GM15510 (cell line): ENCODE data around the gene OR13C4.

ENCODE experiments used
- POLR2A ChIP-seq: IDR thresholded peaks from 3 replicates; pipeline ENCODE4 v1.6.1; 2011; ENCODE audit warnings: borderline replicate concordance; ENCODE audit not compliant: insufficient read length; ENCODE audit errors: extremely low read depth

Gene OR13C4

GRCh38 chr9:104527109-104527508 lies at the start of gene OR13C4:
OR13C4 (minus strand) TSS chr9:104527209; CDS start chr9:104527209, 0 bp downstream.
- TF ChIP-seq POLR2A = no peak

DNA sequence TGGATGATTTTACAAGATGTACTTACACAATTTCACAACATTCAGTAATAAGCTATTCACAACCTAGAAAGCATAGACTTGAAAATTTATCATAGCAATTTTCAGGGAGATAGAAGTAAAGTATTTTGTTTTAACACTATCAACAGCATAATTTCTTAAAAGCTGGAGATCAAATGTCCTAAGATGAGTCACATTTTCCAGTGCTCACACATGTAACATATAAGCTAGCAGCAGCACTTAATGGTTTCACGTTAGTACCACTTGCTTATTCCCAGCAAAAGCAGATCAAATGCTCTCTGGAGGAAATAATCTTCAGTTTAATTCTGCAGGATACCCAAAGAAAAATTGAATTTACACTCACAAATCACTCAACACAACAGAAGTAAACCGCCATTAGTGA lies 48.4 kb upstream of the OR13C4 start:
- TF ChIP-seq POLR2A = no peak

DNA sequence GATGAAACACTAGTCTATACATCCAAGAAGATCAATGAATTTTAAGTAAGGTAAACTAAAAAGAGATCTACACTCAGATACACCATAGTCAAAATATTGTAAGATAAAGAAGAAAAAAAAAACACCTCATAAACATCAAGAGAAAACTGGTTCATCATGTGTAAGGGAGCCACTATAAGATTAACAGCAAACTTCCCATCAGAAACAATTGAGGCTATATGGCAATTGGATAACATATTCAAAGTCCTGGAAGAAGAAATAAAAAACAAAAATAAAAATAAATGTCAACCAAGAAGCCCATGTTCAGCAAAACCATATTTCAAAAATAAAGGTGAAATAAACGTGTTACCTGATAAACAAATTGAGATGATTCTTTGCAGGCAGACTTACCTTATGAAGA lies 45.6 kb upstream of the OR13C4 start:
- no peak for TF ChIP-seq POLR2A

DNA sequence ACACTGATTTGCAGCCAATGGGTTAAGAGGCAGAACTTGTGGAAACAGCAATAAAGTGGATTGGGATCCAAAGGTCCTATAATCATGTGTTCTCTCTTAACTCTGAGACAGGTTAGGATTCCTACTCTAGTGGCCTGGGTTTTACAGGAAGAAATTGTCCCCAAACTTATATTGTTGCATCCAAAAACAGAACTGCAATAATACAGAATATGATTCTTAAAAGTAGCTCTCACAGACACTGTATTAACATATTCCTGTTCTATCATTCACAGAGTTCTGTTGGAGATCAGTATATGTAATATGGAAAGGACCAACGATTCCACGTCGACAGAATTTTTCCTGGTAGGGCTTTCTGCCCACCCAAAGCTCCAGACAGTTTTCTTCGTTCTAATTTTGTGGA lies 41.9 kb upstream of the OR13C4 start, which contains the start of gene OR13C8:
TSS of gene OR13C8 (plus strand) at position 301 of the 400 bp plus-strand sequence. CDS start at position 301, 0 bp downstream.
- TF ChIP-seq POLR2A = no peak

DNA sequence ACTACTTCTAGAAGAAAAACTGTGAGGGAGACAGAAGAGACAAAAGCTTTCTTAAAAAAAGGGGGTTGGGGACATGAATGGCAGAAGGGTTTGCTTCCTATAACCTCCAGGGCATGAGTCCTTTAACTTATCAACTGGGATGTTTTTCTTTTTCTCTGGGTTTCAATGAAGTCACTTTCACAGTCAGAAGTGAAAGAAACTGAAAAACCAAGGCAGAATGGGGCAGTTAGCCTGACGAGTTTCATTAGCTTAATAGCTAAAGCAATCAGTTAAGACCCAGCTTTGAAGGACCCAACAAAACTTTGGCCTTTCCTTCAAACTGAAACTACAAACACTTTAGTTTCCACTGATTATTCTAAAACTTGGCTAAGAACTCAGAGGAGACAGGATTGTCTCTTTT lies 37.3 kb upstream of the OR13C4 start:
- TF ChIP-seq POLR2A = no peak

GRCh38 chr9:104556830-104557634 lies 30.0 kb upstream of the OR13C4 start:
- TF ChIP-seq POLR2A = no peak

- no peak for TF ChIP-seq POLR2A
These were observed 28.5 kb upstream of the OR13C4 start for GRCh38 chr9:104555521-104555920.

GRCh38 chr9:104553261-104553660 lies 26.3 kb upstream of the OR13C4 start:
- TF ChIP-seq POLR2A = no peak

GRCh38 chr9:104544644-104545043 lies 17.6 kb upstream of the OR13C4 start:
- TF ChIP-seq POLR2A = no peak

GRCh38 chr9:104539275-104539674 lies 12.3 kb upstream of the OR13C4 start:
- TF ChIP-seq POLR2A = no peak

DNA sequence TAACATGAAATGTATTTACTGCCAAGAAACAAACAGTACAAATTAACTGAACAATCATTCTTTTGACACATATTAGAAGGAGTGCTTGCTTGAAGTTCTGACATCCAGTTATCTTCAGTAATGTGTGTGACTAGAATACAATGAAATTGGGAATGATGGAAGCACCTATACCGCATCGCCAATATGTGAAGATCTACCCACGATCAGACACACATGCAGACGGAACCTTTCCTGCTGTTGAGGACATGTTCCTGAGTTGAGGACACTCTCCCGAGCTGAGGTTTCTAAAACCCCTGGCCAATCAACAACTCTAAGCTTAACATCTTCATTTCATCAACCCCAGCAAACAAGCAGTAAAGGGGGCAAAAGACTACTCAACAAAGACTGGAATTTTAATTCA lies 9.7 kb upstream of the OR13C4 start, which contains the start of gene OR13C3:
TSS of gene OR13C3 (minus strand) at position 101 of the 400 bp plus-strand sequence. CDS start 133 bp downstream, outside the sequence.
- TF ChIP-seq POLR2A = no peak

GRCh38 chr9:104514901-104515300 lies 12.1 kb downstream of the OR13C4 start:
- no peak for TF ChIP-seq POLR2A

DNA sequence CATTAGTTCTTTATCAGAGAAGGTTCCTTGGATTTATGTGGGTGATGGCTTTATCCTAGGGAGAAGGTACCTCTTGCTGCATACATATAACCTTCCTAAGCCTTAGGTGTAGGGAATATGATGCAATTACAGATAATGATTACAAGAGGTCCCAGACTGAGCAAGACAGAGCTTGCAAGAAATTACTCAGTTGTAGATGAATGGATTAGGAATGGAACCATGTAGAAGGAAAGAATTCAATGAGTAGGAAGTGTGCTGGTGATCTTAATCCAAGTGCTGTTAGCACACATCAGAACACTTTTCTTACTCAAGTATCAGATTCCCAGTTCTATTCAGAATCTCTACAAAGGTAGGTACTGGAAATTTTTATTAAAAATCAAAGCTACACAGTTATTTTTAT lies 20.4 kb downstream of the OR13C4 start:
- TF ChIP-seq POLR2A = no peak

GRCh38 chr9:104503963-104504362 lies 23.0 kb downstream of the OR13C4 start, which contains the start of gene OR13F1:
OR13F1 (plus strand) TSS chr9:104504263; CDS start chr9:104504263, 0 bp downstream.
- TF ChIP-seq POLR2A = no peak

- TF ChIP-seq POLR2A = no peak
These were observed 23.6 kb downstream of the OR13C4 start for GRCh38 chr9:104503440-104503839.

DNA sequence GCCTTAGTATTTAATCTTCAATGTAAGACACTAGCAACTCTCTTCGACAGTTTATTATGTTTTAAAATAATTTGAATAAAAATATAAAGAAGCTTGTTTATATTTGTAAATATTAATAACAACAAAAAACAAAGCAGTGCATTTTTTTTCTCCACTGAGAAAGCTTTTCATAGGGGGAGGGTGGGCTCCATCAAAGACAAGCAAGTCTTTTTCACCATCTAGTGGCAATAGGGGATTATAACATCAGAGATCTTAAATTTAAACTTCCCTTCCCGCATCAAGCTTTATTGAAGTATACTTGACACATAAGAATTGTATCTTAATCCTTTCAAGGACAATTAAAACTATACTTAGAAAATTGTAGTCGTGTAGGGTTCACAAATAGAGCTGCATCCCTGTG lies 32.2 kb downstream of the OR13C4 start:
- no peak for TF ChIP-seq POLR2A
